Kidney (tissue), 14 donors: Measurements from ENCODE around the gene USP16. TPM values are rescaled to one million over a fixed set of nuclear protein-coding genes. Genes with fewer than 3 reads are reported as not detected.

ENCODE experiments used
- DNase-seq, 5 donors: peaks; one replicate each; pipeline ENCODE4 v3.0.0-alpha.2; 2013 to 2020
- FAIRE-seq: peaks from 2 replicates; lab custom pipeline; 2012; peaks lifted over from hg19 to GRCh38; lab: Jason Lieb, UNC
- H3K27ac ChIP-seq, 2 donors: one replicate each; pipeline ENCODE4 v1.7.0; 2013; ENCODE audit warnings: low read depth in 2 of 2, low read length in 2 of 2, inconsistent platforms in 1 of 2
- H3K27me3 ChIP-seq: one replicate; pipeline ENCODE4 v1.7.1; 2013; ENCODE audit warnings: low read length, inconsistent platforms; ENCODE audit not compliant: control insufficient read depth, insufficient read depth
- H3K36me3 ChIP-seq, 3 donors: one replicate each; pipeline versions ENCODE4 v1.7.0 to v1.7.1; 2013; ENCODE audit warnings: low read length in 3 of 3, control low read depth in 1 of 3, inconsistent platforms in 1 of 3; ENCODE audit not compliant: insufficient read depth in 3 of 3, control insufficient read depth in 2 of 3
- H3K4me1 ChIP-seq, 3 donors: one replicate each; pipeline versions ENCODE4 v1.7.0 to v1.7.1; 2013; ENCODE audit warnings: low read length in 3 of 3, inconsistent platforms in 1 of 3, low read depth in 1 of 3; ENCODE audit not compliant: control insufficient read depth in 2 of 3, insufficient read depth in 2 of 3
- H3K4me3 ChIP-seq, 3 donors: one replicate each; pipeline versions ENCODE4 v1.7.0 to v1.8.1; 2013; ENCODE audit warnings: low read length in 3 of 3, control low read depth in 1 of 3, inconsistent platforms in 1 of 3
- H3K9ac ChIP-seq, 3 donors: one replicate each; pipeline versions ENCODE4 v1.7.0 to v1.7.1; 2013; ENCODE audit warnings: low read length in 3 of 3, control low read depth in 1 of 3, inconsistent platforms in 1 of 3
- H3K9me3 ChIP-seq, 3 donors: one replicate each; pipeline versions ENCODE4 v1.7.0 to v1.7.1; 2013; ENCODE audit warnings: low read length in 3 of 3, control low read depth in 1 of 3, inconsistent platforms in 1 of 3; ENCODE audit not compliant: control insufficient read depth in 2 of 3, insufficient read depth in 1 of 3
- intact Hi-C: fragments of 100-400 bp; cut with DNase I; formaldehyde crosslinking; loops from one replicate; pipeline ENCODE4 v1.11.1; 2022
- polyA plus RNA-seq: library from polyadenylated mRNA; stranded (reverse); fragments of 350-450 nt; fragmentation: Illumina TruSeq; extraction: RNeasy Lipid Tissue Mini Kit (QIAGEN cat#74804); gene quantifications from one replicate; pipeline ENCODE4 v1.2.3, GENCODE V29; 2014; ENCODE audit warnings: low read depth, low replicate concordance; ENCODE audit not compliant: insufficient read depth
- total RNA-seq: library from RNA; stranded (reverse); fragmentation: NEBNext Ultra II Directional; extraction: Animal tissue kit (Norgen Biotek cat#: 25700); gene quantifications from one replicate; pipeline ENCODE4 v1.2.1, GENCODE V29; 2021
- TF ChIP-seq, protein P1 (sequence below): IDR thresholded peaks from 3 replicates; pipeline ENCODE4 v1.5.1; 2012; ENCODE audit warnings: mild to moderate bottlenecking, moderate library complexity, borderline replicate concordance; ENCODE audit not compliant: insufficient read depth; ENCODE audit errors: extremely low read depth
- donor health status: control.
- donor health status: control.
- donor health status: control.
- donor health status: control.
- donor health status: control.
- donor health status: DM: yes; HTN: yes; CAD: no.
- donor health status: Normal renal cell carcinoma (clear cell type).

Gene USP16
- total and polyA plus RNA-seq, 2 donors from 2014 or later, result 17.8 to 35.8 TPM

DNA sequence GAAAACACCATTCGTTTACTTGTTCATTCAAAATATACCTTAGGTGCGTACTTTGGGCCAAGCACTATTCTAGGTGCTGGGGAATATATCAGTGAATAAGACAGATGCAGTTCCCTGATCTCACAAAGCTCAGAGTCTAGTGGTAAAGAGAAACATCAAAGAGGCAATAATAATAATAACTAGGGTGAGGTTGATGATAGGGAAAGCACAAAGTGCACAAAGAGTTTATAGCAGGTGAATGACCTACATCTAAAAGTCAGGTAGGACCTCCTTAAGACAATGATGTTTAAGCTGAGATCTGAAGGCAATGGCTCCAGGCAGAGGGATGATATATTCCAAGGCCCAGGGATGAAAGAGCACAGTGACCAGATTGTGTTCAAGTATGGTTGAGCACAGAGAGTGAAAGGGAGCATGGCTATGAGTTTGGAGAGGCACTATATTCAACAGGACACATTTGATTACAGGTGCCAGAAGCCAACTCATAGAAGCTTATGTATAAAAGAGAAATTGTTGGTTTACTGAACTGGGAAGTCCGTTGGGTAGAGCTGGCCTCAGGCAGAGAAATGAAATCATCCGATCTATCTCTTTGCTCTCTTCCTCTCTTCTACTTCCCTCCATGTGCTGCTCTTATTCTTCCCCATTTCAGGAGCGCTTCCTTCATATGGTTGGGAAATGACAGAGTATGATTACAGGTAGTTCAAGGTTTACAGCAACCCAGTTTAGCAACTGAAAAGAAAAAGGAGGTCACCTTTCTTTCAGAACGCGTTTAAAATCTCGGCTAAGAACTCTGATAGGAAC lies 71.9 kb downstream of the USP16 start:
- TF ChIP-seq, protein P1, sequence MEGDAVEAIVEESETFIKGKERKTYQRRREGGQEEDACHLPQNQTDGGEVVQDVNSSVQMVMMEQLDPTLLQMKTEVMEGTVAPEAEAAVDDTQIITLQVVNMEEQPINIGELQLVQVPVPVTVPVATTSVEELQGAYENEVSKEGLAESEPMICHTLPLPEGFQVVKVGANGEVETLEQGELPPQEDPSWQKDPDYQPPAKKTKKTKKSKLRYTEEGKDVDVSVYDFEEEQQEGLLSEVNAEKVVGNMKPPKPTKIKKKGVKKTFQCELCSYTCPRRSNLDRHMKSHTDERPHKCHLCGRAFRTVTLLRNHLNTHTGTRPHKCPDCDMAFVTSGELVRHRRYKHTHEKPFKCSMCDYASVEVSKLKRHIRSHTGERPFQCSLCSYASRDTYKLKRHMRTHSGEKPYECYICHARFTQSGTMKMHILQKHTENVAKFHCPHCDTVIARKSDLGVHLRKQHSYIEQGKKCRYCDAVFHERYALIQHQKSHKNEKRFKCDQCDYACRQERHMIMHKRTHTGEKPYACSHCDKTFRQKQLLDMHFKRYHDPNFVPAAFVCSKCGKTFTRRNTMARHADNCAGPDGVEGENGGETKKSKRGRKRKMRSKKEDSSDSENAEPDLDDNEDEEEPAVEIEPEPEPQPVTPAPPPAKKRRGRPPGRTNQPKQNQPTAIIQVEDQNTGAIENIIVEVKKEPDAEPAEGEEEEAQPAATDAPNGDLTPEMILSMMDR, result no peak
- Histone ChIP-seq H3K27ac (no peak overlapping the region), H3K4me3 (no peak overlapping the region), H3K36me3 (no peaks in the 10 kb centered on the region), H3K9ac (no peak overlapping the region), H3K9me3 (no peaks in the 10 kb centered on the region), H3K27me3 (no peaks in the 10 kb centered on the region), H3K4me1 (no peaks in the 10 kb centered on the region)
- intact Hi-C loops, result loop anchor here (10.0 kb wide), 1 partner anchor 278 kb away; no protein-coding TSS in a partner anchor
- no peak for FAIRE-seq
- no peak for DNase-seq

DNA sequence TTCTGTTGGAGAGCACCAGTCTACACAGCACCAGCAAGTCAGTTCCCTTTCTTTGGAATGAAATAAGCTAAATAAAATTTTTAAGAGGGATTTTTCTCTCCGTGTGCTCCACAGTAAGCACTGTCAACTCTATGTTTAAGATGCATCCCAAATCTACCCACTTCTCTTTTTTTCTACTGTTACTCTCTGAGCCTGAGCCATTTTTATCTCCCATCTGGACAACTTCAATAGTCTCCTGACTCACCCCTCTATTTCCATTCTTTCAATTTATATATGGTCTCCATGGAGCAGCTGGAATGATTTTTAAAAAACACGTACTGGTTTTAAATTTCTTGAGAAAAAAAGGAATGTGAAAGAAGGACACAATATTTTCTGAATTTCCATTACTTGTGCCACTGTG lies 73.7 kb downstream of the USP16 start:
- FAIRE-seq (no peak), DNase-seq (no peak)
- TF ChIP-seq, protein P1, result no peak
- Histone ChIP-seq H3K4me1 (no peaks in the 10 kb centered on the region), H3K36me3 (no peaks in the 10 kb centered on the region), H3K4me3 (no peak overlapping the region), H3K9ac (no peak overlapping the region), H3K9me3 (no peaks in the 10 kb centered on the region), H3K27me3 (no peaks in the 10 kb centered on the region), H3K27ac (no peak overlapping the region)
- intact Hi-C loops, result loop anchor here (10.0 kb wide), 1 partner anchor 277 kb away; no protein-coding TSS in a partner anchor

DNA sequence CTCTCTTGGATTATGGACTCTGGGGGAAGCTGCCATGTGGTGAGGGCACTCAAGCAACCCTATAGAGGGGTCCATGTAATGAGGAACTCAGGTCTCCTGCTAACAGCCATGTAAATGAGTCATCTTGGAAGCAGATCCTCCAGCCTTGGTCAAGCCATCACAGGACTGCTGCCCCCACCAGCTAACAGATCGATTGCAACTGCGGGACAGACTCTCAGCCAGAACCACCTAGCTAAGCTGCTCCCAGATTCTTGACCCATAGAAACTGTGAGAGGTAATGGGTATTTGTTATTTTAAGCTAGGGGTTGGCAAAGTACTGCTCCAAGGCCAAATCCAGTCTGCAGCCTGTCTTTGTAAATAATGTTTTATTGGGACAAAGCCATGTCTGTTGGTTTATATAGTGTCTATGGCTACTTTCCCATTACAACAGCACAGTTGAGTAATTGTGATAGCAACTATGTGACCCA lies 78.4 kb downstream of the USP16 start:
- Histone ChIP-seq H3K9ac (no peak overlapping the region), H3K27me3 (no peaks in the 10 kb centered on the region), H3K4me3 (no peak overlapping the region), H3K36me3 (no peaks in the 10 kb centered on the region), H3K27ac (no peak overlapping the region), H3K9me3 (no peaks in the 10 kb centered on the region), H3K4me1 (no peaks in the 10 kb centered on the region)
- TF ChIP-seq, protein P1, result no peak
- intact Hi-C loops, result no loop called here
- DNase-seq (no peak), FAIRE-seq (no peak)

Other genes starting within 250 kb of the USP16 start
- 25.0 TPM for gene LTN1, start 31.8 kb upstream of the USP16 start, total RNA-seq
- 3.6 TPM for gene LTN1, start 31.8 kb upstream of the USP16 start, polyA plus RNA-seq
- 16.0 TPM for gene RWDD2B, start 5.3 kb upstream of the USP16 start, total RNA-seq
- 24.0 TPM for gene RWDD2B, start 5.3 kb upstream of the USP16 start, polyA plus RNA-seq
- gene CCT8, start 49.0 kb downstream of the USP16 start, total RNA-seq, result 101 TPM
- 119 TPM for gene CCT8, start 49.0 kb downstream of the USP16 start, polyA plus RNA-seq
- 12.7 TPM for gene MAP3K7CL, start 106.0 kb downstream of the USP16 start, total RNA-seq
- gene MAP3K7CL, start 106.0 kb downstream of the USP16 start, polyA plus RNA-seq, result 5.4 TPM